Measurements from ENCODE around the gene BCAM.
A peak's percentile ranks its signal among the peaks of the same experiment; 100 is the strongest.
"Not testable (repeated sequence)": the region's sequence is repeated elsewhere in the genome, so short reads cannot be mapped to it uniquely, and the experiment has no call there.

The BCAM gene

GRCh38 chr19:44817725-44818465 is 9.0 kb downstream of the BCAM start:
- DNase-seq (ENCODE audit: low read depth) = no peak

- DNase-seq (ENCODE audit: low read depth) = no peak
These were observed 9.6 kb downstream of the BCAM start for GRCh38 chr19:44818466-44819031.

GRCh38 chr19:44819246-44819832 is 10.4 kb downstream of the BCAM start:
- no peak for DNase-seq (ENCODE audit: low read depth)

GRCh38 chr19:44820648-44821609 is 12.0 kb downstream of the BCAM start:
- DNase-seq (ENCODE audit: low read depth) = no peak

DNA sequence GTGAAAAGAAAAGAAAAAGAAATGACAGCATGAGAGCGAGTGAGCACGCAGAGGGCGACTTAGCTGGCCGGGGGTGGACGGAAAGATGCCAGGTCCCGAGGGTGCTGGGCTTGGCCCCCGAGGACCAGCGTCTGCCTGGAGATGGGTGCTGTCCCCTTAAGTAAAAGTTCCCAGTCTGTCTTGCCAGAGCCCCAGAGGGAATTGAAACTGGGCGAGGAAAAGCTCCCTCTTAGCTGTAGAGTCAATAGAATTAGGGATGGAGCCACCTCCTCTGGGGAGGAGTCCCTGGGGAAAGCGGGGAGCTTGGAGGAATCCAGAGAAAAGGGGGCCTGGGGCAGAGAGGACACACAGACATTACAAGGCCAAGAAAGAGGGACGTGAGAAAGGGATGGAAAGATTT is 13.3 kb downstream of the BCAM start:
- DNase-seq (ENCODE audit: low read depth) = no peak

GRCh38 chr19:44822670-44823372 is 13.9 kb downstream of the BCAM start:
- DNase-seq (ENCODE audit: low read depth) = no peak

- no peak for DNase-seq (ENCODE audit: low read depth)
These were observed 14.4 kb downstream of the BCAM start for GRCh38 chr19:44823373-44823698.

DNA sequence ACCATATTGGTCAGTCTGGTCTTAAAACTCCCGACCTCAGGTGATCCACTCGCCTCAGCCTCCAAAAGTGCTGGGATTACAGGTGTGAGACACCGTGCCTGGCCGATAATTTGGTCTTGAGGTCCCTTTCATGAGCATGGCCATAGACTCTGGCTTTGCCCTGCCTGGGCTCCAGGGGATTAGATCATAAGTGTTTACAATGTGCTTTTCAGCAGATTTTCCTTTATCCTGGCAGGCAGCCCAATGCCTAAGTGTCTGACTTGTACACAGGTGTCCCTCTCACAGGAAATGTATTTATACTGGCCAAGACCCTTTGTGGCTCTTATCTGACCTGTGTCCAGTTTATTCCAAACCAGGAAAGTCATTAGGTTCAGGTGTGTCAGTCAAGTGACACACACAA is 15.9 kb downstream of the BCAM start:
- DNase-seq (ENCODE audit: low read depth) = no peak

- not testable (repeated sequence) for DNase-seq (ENCODE audit: low read depth)
These were observed 24.0 kb downstream of the BCAM start for GRCh38 chr19:44832875-44833274.

DNA sequence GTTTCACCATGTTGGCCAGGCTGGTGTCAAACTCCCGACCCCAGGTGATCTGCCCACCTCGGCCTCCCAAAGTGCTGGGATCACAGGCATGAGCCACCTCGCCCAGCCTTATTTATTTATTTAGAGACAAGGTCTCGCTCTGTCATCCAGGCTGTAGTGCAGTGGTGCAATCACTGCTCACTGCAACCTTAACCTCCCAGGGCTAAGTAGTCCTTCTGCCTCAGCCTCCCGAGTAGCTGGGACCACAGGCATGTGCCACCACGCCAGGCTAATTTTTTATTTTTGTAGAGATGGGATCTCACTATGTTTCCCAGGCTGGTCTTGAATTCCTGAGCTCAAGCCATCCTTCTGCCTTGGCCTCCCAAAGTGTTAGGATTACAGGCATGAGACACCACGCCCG is 25.5 kb downstream of the BCAM start:
- DNase-seq (ENCODE audit: low read depth) = not testable (repeated sequence)

DNA sequence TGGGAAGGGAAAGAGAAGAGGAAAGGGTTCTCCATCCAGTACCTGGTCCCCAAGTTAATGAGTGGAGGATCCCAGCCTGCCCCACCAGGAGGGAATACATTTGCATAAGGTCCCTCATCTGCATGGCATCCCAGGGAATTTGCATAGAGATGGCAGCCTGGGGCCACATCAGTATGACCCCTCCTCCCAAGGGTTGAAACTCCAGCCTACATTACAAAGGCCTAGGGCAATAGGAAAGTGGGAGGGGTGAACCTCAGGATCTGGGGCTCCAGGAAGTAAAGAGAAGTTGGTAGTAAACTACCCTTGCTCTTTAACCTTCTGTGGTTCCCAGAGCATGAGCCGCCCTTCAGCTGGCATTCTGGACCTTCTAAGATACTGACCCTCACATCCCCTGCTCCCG is 30.4 kb downstream of the BCAM start:
- DNase-seq (ENCODE audit: low read depth) = no peak

- no peak for DNase-seq (ENCODE audit: low read depth)
These were observed 31.9 kb downstream of the BCAM start for GRCh38 chr19:44840811-44841210.

- no peak for DNase-seq (ENCODE audit: low read depth)
These were observed 32.3 kb downstream of the BCAM start for GRCh38 chr19:44841231-44841630.

- no peak for DNase-seq (ENCODE audit: low read depth)
These were observed 36.3 kb downstream of the BCAM start for GRCh38 chr19:44845286-44845611.

DNA sequence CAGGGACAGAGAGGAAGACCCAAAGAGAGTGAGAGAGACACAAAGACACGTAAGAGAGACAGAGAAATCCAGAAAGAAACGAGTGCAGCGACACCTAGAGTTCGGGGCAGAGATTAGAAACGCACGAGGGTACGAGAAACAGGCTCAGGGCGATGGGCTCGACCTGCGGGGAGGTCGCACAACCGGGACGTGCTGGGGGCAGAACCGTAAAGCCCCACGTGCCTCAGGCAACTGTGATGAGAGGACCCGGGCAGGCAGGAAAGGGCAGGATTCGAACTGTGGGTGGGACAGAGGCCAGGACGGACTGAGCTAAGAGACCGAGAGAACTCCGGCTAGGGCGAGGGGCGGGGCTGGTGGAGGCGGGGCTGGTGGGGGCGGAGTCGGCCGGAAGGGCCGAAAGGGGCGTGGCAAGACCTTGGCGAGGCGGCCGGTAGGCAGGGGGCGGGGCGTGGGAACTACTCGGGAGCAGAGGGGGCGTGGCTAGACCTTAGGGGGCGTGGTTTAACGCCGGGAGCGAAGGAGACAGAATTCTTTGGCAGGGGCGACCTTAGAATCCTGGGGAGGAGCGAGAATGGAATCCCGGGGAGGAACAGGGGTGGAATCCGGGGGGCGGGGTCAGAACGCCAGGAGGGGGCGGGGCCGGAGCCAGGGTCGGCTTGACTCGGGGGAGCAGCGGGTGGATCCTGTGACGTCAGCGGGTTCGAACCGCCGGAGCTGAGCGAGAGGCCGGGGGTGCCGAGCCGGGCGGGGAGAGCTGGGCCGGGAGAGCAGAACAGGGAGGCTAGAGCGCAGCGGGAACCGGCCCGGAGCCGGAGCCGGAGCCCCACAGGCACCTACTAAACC is 36.9 kb downstream of the BCAM start, which contains the start of gene NECTIN2:
TSS of gene NECTIN2 (plus strand) at position 686 of the 843 bp plus-strand sequence. CDS start 229 bp downstream, outside the sequence.
- peak; percentile 95 for DNase-seq (ENCODE audit: low read depth)

DNA sequence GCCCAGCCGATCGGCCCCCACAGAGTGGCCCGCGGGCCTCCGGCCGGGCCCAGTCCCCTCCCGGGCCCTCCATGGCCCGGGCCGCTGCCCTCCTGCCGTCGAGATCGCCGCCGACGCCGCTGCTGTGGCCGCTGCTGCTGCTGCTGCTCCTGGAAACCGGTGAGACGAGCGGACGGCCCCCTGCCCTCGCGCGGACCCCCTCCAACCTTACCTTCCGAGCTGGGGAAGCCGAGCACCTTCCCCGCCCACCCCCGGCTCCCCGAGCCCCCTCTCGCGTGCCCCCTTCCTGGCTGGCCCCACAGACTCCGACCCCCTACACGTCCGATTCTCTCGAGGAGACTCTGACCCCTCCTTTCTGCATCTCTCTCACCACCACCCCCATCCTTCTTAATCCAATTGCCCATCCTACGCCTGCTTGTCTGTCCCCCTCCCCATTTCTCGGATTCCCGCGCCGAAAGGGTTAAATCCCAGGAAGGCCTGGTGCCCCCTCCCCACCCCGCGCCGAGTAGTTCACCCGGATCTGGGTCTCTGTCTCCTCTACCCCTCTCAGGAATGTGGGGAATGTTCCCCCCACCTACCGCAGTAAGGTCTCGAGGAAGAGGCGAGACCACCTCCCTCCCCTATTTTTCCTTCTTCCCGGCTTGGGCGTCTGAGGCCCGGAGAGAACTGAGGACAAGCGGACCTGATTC is 37.7 kb downstream of the BCAM start:
- no peak for DNase-seq (ENCODE audit: low read depth)

DNA sequence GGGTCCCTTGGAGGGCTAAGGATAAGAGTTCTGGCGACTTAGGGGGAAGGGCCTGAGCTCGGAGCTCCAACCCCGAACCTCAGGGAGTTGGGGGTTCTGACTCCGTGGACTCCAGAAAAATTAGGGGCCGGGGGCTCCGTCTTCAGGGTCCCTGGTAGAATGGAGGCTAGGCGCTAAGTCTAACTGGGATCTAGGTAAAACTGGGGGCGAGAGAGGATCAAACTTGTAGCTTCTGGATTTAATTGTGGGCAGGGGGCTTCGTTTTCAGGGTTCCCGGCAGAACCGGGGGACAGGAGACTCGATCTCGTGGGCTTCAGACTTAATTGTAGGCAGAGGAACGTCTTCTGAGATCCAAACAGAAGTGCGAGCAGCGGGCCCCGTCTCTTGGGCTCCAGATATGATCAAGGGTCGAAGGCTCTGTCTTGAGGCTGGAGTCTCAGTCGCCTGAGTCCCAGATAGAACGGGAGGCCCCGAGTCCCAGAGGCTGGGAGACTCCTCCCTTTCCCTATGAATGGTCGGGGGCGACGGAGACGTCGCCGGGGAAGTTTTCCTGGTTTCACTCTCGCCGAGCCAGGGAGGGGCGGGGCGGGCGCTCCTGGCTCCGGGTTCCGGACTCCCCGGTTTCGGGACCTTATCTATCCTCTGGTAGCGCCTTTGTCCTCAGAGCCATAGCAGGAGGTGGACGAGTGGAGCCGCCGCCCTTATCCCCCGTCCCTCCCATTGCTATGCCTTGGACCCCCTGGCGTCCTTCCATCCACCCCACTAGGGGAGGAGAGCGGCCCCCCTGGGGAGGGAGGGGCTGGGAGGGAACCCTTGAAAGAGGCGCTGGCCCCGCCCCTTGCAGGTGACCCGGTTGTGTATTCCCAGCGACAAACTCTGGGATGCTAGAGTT is 38.5 kb downstream of the BCAM start:
- peak; percentile 69 for DNase-seq (ENCODE audit: low read depth)

DNA sequence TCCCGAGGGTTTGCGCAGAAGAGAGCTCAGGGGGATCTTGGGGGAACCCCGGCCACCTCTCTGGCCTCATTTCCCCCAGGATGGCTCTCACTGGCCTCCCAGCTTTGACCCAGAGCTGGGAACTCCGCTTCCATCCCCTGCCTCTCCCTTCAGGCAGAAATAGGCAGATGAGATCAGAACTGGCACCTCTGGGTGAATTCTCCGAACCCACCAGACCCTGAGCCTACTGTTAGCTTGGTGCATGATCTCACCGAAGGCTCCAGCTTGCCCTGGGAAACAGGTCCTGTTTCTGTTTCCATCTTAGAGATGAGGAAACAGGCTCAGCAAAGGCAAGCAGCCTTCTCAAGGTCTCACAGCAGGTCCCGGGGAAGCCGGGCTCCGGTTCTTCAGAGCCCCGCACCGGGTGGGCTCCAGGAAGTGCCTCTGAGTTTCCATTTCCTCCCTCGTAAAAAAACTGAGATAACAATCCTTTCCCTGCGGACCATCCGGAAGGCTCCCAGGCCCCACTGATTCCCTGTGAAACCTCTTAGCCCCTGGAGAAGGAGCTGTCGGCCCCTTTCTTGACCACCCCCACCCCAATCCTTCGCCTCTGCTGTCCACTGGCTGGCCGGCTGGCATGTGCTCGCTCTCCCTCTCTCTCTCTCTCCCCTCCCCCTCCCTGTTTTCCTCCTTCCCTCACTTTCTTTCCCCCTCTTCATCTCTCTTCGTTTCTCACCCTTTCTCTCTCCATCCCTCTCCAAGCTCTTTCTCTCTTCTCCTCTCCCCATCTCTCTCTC is 39.3 kb downstream of the BCAM start:
- DNase-seq (ENCODE audit: low read depth) = no peak

All from CMK (cell line).